ENCODE results near the gene SPON1.

DNA sequence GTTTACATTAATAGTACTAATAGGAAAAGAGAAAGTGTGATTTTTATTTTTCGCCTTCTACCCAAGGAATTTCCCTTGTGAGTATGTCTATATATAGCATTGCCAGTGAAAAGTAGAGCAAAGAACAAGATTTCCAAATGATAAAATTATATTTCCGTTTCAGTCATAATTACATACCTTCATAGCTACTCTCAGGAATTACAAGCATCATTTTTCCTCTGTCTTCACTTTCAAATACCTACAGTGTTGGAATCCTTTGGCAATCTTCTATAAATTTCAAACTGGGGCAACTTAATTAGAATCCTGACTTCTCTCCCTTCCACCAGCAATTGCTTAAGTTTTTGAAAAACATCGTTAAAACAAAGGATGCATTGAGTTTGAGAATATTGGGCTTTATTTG is 35.5 kb upstream of the SPON1 start:
- TF ChIP-seq POLR2A (IDR thresholded peaks at IDR 0.05): no peak
- TF ChIP-seq, protein P1, sequence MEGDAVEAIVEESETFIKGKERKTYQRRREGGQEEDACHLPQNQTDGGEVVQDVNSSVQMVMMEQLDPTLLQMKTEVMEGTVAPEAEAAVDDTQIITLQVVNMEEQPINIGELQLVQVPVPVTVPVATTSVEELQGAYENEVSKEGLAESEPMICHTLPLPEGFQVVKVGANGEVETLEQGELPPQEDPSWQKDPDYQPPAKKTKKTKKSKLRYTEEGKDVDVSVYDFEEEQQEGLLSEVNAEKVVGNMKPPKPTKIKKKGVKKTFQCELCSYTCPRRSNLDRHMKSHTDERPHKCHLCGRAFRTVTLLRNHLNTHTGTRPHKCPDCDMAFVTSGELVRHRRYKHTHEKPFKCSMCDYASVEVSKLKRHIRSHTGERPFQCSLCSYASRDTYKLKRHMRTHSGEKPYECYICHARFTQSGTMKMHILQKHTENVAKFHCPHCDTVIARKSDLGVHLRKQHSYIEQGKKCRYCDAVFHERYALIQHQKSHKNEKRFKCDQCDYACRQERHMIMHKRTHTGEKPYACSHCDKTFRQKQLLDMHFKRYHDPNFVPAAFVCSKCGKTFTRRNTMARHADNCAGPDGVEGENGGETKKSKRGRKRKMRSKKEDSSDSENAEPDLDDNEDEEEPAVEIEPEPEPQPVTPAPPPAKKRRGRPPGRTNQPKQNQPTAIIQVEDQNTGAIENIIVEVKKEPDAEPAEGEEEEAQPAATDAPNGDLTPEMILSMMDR (IDR thresholded peaks at IDR 0.05): no peak
